Activated gamma-delta T cell treated with anti-CD3 and anti-CD28 coated beads, Interleukin-2, amount 50 U/mL, for 16 hours (primary cell): Measurements from ENCODE around the gene COL18A1.

ENCODE experiments used
- DNase-seq: peaks from one replicate; pipeline ENCODE4 v3.0.0-alpha.2; 2020; ENCODE audit warnings: low read depth

COL18A1 gene

DNA sequence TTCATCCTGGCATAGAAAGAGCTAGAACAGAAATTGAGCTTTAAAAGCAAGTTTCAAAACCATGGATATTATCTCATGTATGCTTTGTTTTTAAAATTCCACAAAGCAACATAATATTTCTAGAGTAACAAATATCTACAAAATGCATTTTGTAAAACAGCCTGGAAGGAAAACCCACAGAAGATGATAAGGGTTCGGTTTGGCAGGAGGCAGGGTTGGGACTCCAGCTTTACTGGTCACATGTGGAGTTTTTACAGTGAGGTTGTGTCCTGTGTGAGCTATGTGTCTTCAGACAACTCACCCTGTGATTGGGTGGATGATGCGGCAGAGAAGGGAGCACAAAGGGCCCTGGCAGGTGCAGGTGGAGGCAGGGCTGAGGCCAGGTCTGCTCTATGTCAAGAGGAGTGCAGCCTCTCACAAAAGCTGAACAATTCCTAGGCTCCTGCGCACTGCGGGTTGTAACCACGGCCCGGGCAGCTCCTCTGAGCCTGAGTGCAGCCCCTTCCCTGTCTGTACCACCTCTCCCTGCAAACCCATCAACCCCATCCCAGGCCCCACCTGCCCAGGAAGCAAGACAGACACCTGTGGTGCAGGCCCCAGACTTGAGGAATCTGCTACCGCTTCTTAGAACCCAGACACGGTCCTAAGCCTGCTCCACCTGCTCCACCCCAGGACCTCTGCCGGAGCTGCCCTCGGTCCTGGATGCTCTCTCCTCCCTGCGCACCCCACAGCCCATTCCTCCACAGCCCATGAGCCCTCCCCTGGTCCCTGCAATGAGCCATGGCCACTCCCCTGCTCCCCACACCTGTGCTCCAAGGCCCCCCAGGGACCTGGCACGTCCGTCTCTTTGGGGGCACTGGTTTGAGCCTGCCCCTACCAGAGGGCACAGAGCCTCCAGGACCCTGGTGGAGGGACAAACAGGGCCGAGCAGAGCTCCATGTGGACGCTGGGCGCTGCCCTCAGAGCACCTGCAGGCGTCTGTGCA, 2.8 kb upstream of the COL18A1 start:
- DNase-seq: no peak

- DNase-seq: no peak
These were observed 1.7 kb upstream of the COL18A1 start for GRCh38 chr21:45403133-45403824.

DNA sequence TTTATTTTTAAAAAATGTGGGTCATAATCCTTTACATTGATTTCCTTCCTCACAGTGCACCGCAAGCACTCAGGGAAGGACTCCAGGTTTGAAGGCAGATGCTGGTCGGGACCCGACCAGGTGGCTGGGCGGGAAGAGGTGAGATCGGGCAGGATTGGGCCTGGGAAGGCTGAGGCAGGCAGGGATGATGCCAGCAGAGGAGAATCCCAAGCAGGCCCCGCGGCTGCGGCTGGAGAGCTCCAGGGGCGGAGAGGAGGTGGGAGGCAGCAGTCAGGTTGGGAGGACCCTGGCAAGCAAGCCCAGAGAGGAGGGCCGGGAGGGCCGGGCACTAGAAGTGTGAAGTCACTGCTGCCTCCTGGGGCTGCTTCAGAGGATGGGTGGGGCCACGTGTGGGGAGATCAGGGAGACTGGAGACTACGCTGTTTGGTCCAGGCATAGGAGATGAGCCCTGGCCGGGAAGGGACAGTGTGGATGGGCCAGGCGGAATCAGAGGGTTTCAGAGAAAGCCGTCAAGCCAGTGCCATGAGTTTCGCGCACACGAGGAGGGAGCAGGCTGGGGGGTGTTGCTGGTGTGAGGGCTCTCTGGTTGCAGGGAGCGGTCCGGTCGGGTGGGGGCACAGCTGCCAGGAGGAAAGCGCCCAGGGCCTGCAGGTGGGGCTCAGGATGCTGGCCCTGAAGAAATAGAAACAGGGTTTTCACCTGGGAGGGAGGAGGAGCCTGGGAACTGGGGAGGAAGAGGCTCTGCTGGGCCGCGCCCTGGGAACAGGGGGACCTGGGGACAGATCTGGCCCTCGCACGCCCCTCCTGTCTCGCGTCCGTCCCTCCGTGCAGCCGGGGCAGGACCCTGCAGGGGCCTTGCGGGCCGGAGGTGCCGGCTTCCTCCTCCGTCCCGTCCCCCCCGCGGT, 888 bp upstream of the COL18A1 start:
- DNase-seq: no peak

GRCh38 chr21:45405271-45405818, 380 bp downstream of the COL18A1 start:
- DNase-seq: no peak

- DNase-seq: no peak
These were observed 1.1 kb downstream of the COL18A1 start for GRCh38 chr21:45405819-45406762.

GRCh38 chr21:45406801-45407628, 2.0 kb downstream of the COL18A1 start:
- no peak for DNase-seq

- no peak for DNase-seq
These were observed 2.8 kb downstream of the COL18A1 start for GRCh38 chr21:45407629-45408247.

GRCh38 chr21:45408271-45408791, 3.4 kb downstream of the COL18A1 start:
- no peak for DNase-seq

DNA sequence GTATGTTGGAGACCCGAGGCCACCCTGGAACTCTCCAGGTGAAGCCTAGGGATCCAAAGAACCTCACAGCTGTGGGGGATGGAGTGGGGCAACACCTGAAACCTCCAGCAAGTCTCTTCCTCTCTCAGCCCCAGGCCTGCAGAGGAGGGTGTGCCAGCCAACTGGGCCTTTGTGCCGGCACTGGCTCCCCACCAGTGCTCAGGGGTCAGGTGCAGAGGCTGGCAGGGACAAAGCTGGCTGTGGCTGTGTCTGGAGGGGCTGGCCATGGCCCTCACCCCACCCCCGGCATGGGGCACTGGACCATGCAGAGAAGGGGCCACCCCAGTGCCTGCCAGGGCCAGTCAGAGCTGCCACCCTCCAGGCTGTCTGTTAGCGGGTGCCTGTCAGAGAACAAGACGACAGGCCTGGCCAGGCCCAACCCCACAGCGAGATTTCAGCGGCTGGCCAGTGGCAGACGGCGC, 3.9 kb downstream of the COL18A1 start:
- no peak for DNase-seq

DNA sequence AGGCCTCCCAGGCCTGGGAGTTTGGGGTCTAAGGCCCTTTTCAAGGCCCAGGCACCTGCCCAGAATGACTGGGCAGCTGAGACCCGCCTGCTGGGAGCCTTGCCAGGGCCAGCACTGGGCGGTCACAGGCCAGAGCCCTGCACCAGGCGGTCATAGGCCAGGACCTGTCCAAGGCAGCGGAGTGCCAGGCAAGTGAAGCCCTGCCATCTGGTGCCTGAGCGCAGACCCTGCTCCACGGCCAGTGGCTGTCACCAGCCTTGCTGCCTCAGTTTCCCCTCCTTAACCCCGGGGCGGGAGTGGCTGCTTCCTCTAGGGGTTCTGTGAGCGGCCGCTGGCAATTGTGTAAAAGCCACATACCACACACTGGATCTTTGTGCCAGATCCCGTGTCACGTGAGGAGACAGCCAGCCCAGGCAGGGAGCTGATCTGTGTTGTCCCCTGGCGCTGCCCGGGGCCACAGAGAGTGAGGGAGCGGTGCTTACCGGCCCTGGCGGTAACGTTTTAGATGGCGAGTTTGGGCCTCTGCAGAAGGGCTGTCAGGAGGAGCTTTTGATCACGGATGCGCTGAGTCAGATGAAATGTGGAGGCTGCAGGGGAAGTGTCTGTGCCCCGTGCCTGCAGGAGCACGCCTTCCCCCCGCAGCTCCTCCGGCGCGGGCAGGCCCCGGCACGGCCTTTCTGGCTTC, 4.6 kb downstream of the COL18A1 start:
- DNase-seq: no peak

GRCh38 chr21:45410151-45410864, 5.3 kb downstream of the COL18A1 start:
- DNase-seq: no peak

DNA sequence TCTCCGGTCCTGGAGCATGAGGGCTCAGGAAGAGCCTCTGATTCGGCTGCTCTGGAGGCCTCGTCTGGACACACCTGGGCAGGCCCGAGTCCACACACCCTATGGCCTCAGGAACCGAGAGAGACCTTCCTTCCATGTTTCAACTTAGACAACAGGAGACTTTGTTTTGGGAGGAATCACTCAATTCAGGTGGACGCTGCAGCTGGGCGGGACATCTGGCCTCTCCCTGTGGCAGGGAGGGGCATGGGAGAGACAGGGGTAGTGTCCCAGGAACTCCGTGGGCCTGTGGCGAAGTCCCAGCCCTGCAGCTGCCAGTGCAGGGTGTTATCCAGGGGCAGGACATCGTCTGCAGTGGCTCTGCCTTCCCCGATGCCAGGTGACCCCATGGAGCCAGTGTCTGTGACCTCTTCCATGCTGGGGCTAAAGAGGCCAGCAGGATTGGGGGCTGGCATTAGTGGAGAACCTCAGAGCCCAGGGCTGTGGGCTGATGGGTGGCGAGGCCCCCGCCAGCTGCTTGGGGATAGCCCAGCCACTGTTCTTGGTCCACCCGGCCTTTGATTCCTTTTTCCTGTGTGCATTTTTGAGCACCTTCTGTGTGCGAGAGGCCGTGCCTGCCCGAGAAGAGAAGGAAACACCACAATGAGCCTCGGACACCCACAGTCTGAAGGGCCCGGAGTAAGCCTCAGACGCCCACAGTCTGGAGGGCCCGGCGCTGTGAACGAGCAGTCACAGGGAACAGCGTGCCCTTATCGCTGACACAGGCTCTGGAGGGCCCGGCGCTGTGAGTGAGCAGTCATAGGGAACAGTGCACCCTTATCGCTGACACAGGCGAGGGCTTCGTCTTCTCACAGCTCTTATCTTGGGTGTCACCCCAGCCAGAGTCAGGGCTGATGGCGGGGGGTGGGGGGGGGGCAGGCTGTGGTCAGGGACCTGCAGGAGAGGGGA, 6.2 kb downstream of the COL18A1 start:
- DNase-seq: no peak

DNA sequence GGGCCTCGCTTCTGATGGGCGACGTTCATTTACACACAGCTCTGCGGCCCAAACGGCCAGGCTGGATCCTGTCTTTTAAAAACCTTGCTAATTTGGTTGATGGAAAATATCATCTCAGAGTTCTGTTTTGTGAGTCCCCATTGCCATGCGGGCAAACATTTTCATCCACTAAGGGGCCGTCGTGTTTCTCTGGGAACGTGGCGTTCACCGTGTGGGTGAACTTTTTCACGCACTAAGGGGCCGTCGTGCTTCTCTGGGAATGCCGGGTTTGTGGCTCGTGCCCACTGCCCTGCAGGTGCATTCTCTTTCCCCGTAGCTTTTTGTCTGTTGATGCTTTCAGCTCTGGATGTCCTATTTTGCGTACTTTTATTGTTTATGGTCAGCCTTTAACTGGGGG, 6.8 kb downstream of the COL18A1 start:
- DNase-seq: no peak

- no peak for DNase-seq
These were observed 7.5 kb downstream of the COL18A1 start for GRCh38 chr21:45412491-45412890.

GRCh38 chr21:45412909-45413611, 8.1 kb downstream of the COL18A1 start:
- DNase-seq: no peak

GRCh38 chr21:45413922-45414321, 9.0 kb downstream of the COL18A1 start:
- DNase-seq: no peak
